HG03039 (cell line): Measurements from ENCODE around the gene IL37.
"Not testable (repeated sequence)": the region's sequence is repeated elsewhere in the genome, so short reads cannot be mapped to it uniquely, and the experiment has no call there.

ENCODE experiments used
- ATAC-seq: cut with Tn5 transposase; IDR thresholded peaks from one replicate; pipeline ENCODE4 v1.9.1; 2021; ENCODE audit warnings: mild to moderate bottlenecking, moderate library complexity; ENCODE audit not compliant: unreplicated experiment

The IL37 gene

GRCh38 chr2:112919086-112919485 is 8.1 kb downstream of the IL37 start:
- no peak for ATAC-seq

- no peak for ATAC-seq
Measured at GRCh38 chr2:112920923-112921532, 10.1 kb downstream of the IL37 start.

GRCh38 chr2:112921982-112922381 is 11.0 kb downstream of the IL37 start:
- no peak for ATAC-seq

- no peak for ATAC-seq
Measured at GRCh38 chr2:112923237-112923966, 12.4 kb downstream of the IL37 start.

GRCh38 chr2:112923967-112924338 is 13.0 kb downstream of the IL37 start:
- ATAC-seq, result no peak

GRCh38 chr2:112924360-112924759 is 13.4 kb downstream of the IL37 start:
- no peak for ATAC-seq

GRCh38 chr2:112924821-112925220 is 13.9 kb downstream of the IL37 start:
- ATAC-seq, result no peak

- ATAC-seq, result no peak
Measured at GRCh38 chr2:112926707-112927106, 15.7 kb downstream of the IL37 start.

GRCh38 chr2:112927745-112928144 is 16.8 kb downstream of the IL37 start:
- ATAC-seq, result no peak

- ATAC-seq, result no peak
Measured at GRCh38 chr2:112933261-112933660, 22.3 kb downstream of the IL37 start.

- not testable (repeated sequence) for ATAC-seq
Measured at GRCh38 chr2:112934117-112934516, 23.2 kb downstream of the IL37 start.

- no peak for ATAC-seq
Measured at GRCh38 chr2:112936927-112937232, 25.9 kb downstream of the IL37 start.

GRCh38 chr2:112938904-112939303 is 27.9 kb downstream of the IL37 start:
- no peak for ATAC-seq

GRCh38 chr2:112939425-112939824 is 28.5 kb downstream of the IL37 start:
- ATAC-seq, result no peak

GRCh38 chr2:112940859-112941625 is 30.1 kb downstream of the IL37 start:
- ATAC-seq, result no peak

GRCh38 chr2:112941753-112942653 is 31.0 kb downstream of the IL37 start:
- ATAC-seq, result no peak

GRCh38 chr2:112942654-112943002 is 31.7 kb downstream of the IL37 start:
- no peak for ATAC-seq

- ATAC-seq, result no peak
Measured at GRCh38 chr2:112944971-112945370, 34.0 kb downstream of the IL37 start.

GRCh38 chr2:112946086-112946485 is 35.1 kb downstream of the IL37 start:
- ATAC-seq, result no peak

- ATAC-seq, result no peak
Measured at GRCh38 chr2:112947374-112947773, 36.4 kb downstream of the IL37 start.

- ATAC-seq, result no peak
Measured at GRCh38 chr2:112949456-112949855, 38.5 kb downstream of the IL37 start.
